ENCODE data around the gene NPBWR2.

DNA sequence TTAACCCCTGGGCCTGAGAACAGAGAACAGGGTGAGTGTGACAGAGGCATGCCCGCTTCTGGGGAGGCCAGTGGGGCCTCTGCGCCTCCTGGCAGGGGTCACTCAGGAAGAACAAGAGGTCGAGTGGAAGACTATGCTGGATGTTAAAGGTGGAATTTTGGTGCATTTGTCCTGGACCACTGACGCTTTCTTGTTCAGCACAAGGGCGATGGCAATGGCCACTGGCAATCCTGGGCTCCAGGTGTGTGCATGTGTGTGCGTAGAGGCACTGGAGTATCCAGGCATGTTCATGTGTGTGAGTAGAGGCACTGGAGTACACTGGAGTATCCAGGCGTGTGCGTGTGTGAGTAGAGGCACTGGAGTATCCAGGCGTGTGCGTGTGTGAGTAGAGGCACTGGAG lies 23.5 kb upstream of the NPBWR2 start:
- TF ChIP-seq, protein P1, sequence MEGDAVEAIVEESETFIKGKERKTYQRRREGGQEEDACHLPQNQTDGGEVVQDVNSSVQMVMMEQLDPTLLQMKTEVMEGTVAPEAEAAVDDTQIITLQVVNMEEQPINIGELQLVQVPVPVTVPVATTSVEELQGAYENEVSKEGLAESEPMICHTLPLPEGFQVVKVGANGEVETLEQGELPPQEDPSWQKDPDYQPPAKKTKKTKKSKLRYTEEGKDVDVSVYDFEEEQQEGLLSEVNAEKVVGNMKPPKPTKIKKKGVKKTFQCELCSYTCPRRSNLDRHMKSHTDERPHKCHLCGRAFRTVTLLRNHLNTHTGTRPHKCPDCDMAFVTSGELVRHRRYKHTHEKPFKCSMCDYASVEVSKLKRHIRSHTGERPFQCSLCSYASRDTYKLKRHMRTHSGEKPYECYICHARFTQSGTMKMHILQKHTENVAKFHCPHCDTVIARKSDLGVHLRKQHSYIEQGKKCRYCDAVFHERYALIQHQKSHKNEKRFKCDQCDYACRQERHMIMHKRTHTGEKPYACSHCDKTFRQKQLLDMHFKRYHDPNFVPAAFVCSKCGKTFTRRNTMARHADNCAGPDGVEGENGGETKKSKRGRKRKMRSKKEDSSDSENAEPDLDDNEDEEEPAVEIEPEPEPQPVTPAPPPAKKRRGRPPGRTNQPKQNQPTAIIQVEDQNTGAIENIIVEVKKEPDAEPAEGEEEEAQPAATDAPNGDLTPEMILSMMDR (IDR thresholded peaks at IDR 0.05), result no peak
- TF ChIP-seq POLR2A (IDR thresholded peaks at IDR 0.05), result no peak

All from right lobe of liver (tissue), 4 donors.